HCT116 (cell line): ENCODE data around the gene ITIH1. TPM values are rescaled to one million over a fixed set of nuclear protein-coding genes. Genes with fewer than 3 reads are reported as not detected.

ENCODE experiments used
- ATAC-seq: fragments of 200-7000 bp; cut with Tn5 transposase; 2 replicates; pipeline ENCODE4 v1.9.1; 2020; ENCODE audit warnings: mild to moderate bottlenecking, moderate library complexity
- BruUV-seq: library from RNA; stranded (reverse); fragments of 400-500 nt; replicated peaks from 2 replicates; lab custom pipeline; 2021; lab: Mats Ljungman, UMichigan
- CTCF ChIA-PET: fragments of 300-600 bp; sonication (Branson Sonifier 250); formaldehyde crosslinking; loops from one replicate; lab custom pipeline; 2021; ENCODE audit warnings: antibody characterized with exemption; lab: Charles Lee
- POLR2A ChIA-PET: fragments of 300-600, 350-600 bp; sonication (Branson Sonifier 250); formaldehyde crosslinking; loops from one replicate; lab custom pipeline; 2021; ENCODE audit warnings: antibody characterized with exemption; lab: Charles Lee
- RAD21 ChIA-PET, 2 experiments: fragments of 300-600 bp; sonication (Branson Sonifier 250); formaldehyde crosslinking; loops; one replicate each; lab custom pipeline; 2023; ENCODE audit warnings: low total read pairs in 2 of 2; ENCODE audit not compliant: uncharacterized antibody in 2 of 2, unreplicated experiment in 2 of 2, low non-redundant PET in 1 of 2; lab: Charles Lee
- DNase-seq: peaks from one replicate; pipeline ENCODE4 v3.0.0-alpha.2; 2010; ENCODE audit warnings: low read depth, low spot score
- H2AFZ ChIP-seq: fragments of 200-600 bp; shearing (Covaris generic), sonication (generic); 2 replicates; pipeline ENCODE4 v1.6.1; 2017; ENCODE audit warnings: low read depth, mixed run types, mixed read lengths, antibody characterized with exemption, low read length; ENCODE audit not compliant: poor library complexity, severe bottlenecking
- H3K27ac ChIP-seq: 2 replicates; pipeline ENCODE4 v1.5.1; 2012; ENCODE audit warnings: low read depth, low read length
- H3K27me3 ChIP-seq: fragments of 200-600 bp; sonication (generic); 2 replicates; pipeline ENCODE4 v1.6.1; 2016; ENCODE audit warnings: mixed run types, low read length, mixed read lengths; ENCODE audit not compliant: insufficient read depth
- H3K36me3 ChIP-seq, 2 experiments: fragments of 200-500 bp in 1 of 2; fragments of 200-600 bp in 1 of 2; sonication (Bioruptor generic) in 1 of 2; sonication (generic) in 1 of 2; 2 replicates each; pipeline versions ENCODE4 v1.5.1 to v1.6.1; 2014 to 2016; ENCODE audit warnings: low read length in 2 of 2, inconsistent platforms in 1 of 2, mixed read lengths in 1 of 2, mixed run types in 1 of 2; ENCODE audit not compliant: insufficient read depth in 2 of 2, control insufficient read depth in 1 of 2
- H3K4me1 ChIP-seq, 2 experiments: fragments of 200-600 bp in 1 of 2; sonication (generic) in 1 of 2; 2 replicates each; pipeline versions ENCODE4 v1.5.1 to v1.6.1; 2012 to 2017; ENCODE audit warnings: low read length in 2 of 2, inconsistent platforms in 1 of 2, mild to moderate bottlenecking in 1 of 2, mixed read lengths in 1 of 2, mixed run types in 1 of 2, moderate library complexity in 1 of 2; ENCODE audit not compliant: insufficient read depth in 2 of 2, control insufficient read depth in 1 of 2
- H3K4me2 ChIP-seq: fragments of 200-600 bp; sonication (generic); 2 replicates; pipeline ENCODE4 v1.6.1; 2017; ENCODE audit warnings: mixed run types, low read length, mixed read lengths
- H3K4me3 ChIP-seq, 2 experiments: fragments of 200-600 bp in 1 of 2; sonication (generic) in 1 of 2; replicated peaks in 1 of 2; 2 replicates each; pipeline ENCODE4 v1.5.1; 2011 to 2016; ENCODE audit warnings: low read length in 2 of 2, control low read depth in 1 of 2, low read depth in 1 of 2, mild to moderate bottlenecking in 1 of 2, mixed read lengths in 1 of 2, mixed run types in 1 of 2
- H3K79me2 ChIP-seq: fragments of 200-600 bp; sonication (generic); 2 replicates; pipeline ENCODE4 v1.6.1; 2017; ENCODE audit warnings: mild to moderate bottlenecking, mixed run types, low read length, moderate library complexity, mixed read lengths; ENCODE audit not compliant: insufficient read depth
- H3K9ac ChIP-seq: fragments of 200-600 bp; sonication (generic); 2 replicates; pipeline ENCODE4 v1.6.1; 2016; ENCODE audit warnings: low read length, mixed read lengths
- H3K9me2 ChIP-seq: fragments of 200-600 bp; sonication (generic), shearing (Covaris generic); 2 replicates; pipeline ENCODE4 v1.6.1; 2017; ENCODE audit warnings: mixed run types, mild to moderate bottlenecking, moderate library complexity; ENCODE audit not compliant: insufficient read depth
- H3K9me3 ChIP-seq, 2 experiments: fragments of 200-500 bp in 1 of 2; fragments of 200-600 bp in 1 of 2; sonication (Bioruptor generic) in 1 of 2; sonication (generic) in 1 of 2; 2 replicates each; pipeline ENCODE4 v1.6.1; 2014 to 2017; ENCODE audit warnings: low read length in 2 of 2, mixed read lengths in 2 of 2, inconsistent platforms in 1 of 2, low read depth in 1 of 2, mild to moderate bottlenecking in 1 of 2, mixed run types in 1 of 2, moderate library complexity in 1 of 2; ENCODE audit not compliant: control insufficient read depth in 1 of 2, insufficient read depth in 1 of 2
- H4K20me1 ChIP-seq: fragments of 200-600 bp; sonication (generic), shearing (Covaris generic); 2 replicates; pipeline ENCODE4 v1.6.1; 2017; ENCODE audit warnings: mixed run types, mild to moderate bottlenecking, moderate library complexity; ENCODE audit not compliant: insufficient read depth
- CBX3 ChIP-seq: IDR thresholded peaks from 2 replicates; pipeline ENCODE4 v1.6.1; 2012; ENCODE audit warnings: low read depth
- EZH2phosphoT487 ChIP-seq: fragments of 200-600 bp; IDR thresholded peaks from 2 replicates; pipeline ENCODE4 v1.6.1; 2018; ENCODE audit warnings: antibody characterized with exemption, borderline replicate concordance
- intact Hi-C: fragments of 100-400 bp; cut with micrococcal nuclease; formaldehyde crosslinking; loops from 2 replicates; pipeline ENCODE4 v1.10.0; 2022
- total RNA-seq: library from RNA; stranded (reverse); gene quantifications from one replicate; pipeline ENCODE4 v1.2.1, GENCODE V29; 2021; ENCODE audit not compliant: unreplicated experiment
- TF ChIP-seq, protein P1 (sequence below): IDR thresholded peaks from 2 replicates; pipeline ENCODE4 v1.6.1; 2012

The ITIH1 gene
- total RNA-seq, 1 experiment from 2014 or later: 0.37 TPM

GRCh38 chr3:52824037-52824436, 46.6 kb downstream of the ITIH1 start:
- H3K79me2 ChIP-seq: no peaks in the 10 kb centered on the region
- TF ChIP-seq, protein P1, sequence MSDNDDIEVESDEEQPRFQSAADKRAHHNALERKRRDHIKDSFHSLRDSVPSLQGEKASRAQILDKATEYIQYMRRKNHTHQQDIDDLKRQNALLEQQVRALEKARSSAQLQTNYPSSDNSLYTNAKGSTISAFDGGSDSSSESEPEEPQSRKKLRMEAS: no peak
- no peak for TF ChIP-seq EZH2phosphoT487
- intact Hi-C loops: no loop called here
- DNase-seq (no peak), ATAC-seq (no peak)
- RAD21 ChIA-PET: no interaction called here
- POLR2A ChIA-PET: no interaction called here
- BruUV-seq: no TSS peak
- H3K27ac ChIP-seq: no peak overlapping the region
- H3K36me3 ChIP-seq: no peaks in the 10 kb centered on the region
- H3K9me2 ChIP-seq: no peaks in the 10 kb centered on the region
- CTCF ChIA-PET: no interaction called here
- H3K4me2 ChIP-seq: no peak overlapping the region
- H3K9ac ChIP-seq: no peak overlapping the region
- peaks cover 0 to 6% of the 10 kb centered on the region in 2 experiments; a peak in 1 of 4 replicates for H3K4me1 ChIP-seq
- H3K4me3 ChIP-seq: no peak overlapping the region
- H4K20me1 ChIP-seq: no peaks in the 10 kb centered on the region
- no peaks in the 10 kb centered on the region for H3K27me3 ChIP-seq
- H3K9me3 ChIP-seq: no peaks in the 10 kb centered on the region
- H2AFZ ChIP-seq: no peak overlapping the region

- ChIA-PET RAD21 (no interaction called here), POLR2A (no interaction called here), CTCF (no interaction called here)
- Histone ChIP-seq H3K36me3 (no peaks in the 10 kb centered on the region), H3K9ac (no peak overlapping the region), H3K4me1 (peaks cover 20 to 22% of the 10 kb centered on the region in 2 experiments), H3K4me3 (no peak overlapping the region), H3K27me3 (no peaks in the 10 kb centered on the region), H3K9me3 (no peaks in the 10 kb centered on the region), H4K20me1 (no peaks in the 10 kb centered on the region), H3K4me2 (no peak overlapping the region), H3K79me2 (no peaks in the 10 kb centered on the region), H3K27ac (no peak overlapping the region), H3K9me2 (no peaks in the 10 kb centered on the region), H2AFZ (no peak overlapping the region)
- intact Hi-C loops: no loop called here
- DNase-seq (no peak), ATAC-seq (no peak)
- BruUV-seq: no TSS peak
- no peak for TF ChIP-seq CBX3
These were observed 50.0 kb downstream of the ITIH1 start for GRCh38 chr3:52827441-52827840.
